Mesothelial cell of epicardium (in vitro differentiated cells): ENCODE measurements around the gene KCNJ2. TPM values are rescaled to one million over a fixed set of nuclear protein-coding genes. Genes with fewer than 3 reads are reported as not detected.

ENCODE experiments used
- DNase-seq, 2 experiments: peaks; one replicate each; pipeline ENCODE4 v3.0.0; 2021; ENCODE audit warnings: low spot score in 2 of 2; ENCODE audit not compliant: unreplicated experiment in 2 of 2
- H3K27ac Mint-ChIP-seq: 2 replicates; pipeline ENCODE4 v1.8.0; 2021; ENCODE audit warnings: mixed read lengths
- H3K27me3 Mint-ChIP-seq: 2 replicates; pipeline ENCODE4 v1.8.0; 2021; ENCODE audit warnings: low read depth, mixed read lengths
- H3K36me3 Mint-ChIP-seq: 2 replicates; pipeline ENCODE4 v1.8.0; 2021; ENCODE audit warnings: mixed read lengths
- H3K4me1 Mint-ChIP-seq: 2 replicates; pipeline ENCODE4 v1.8.0; 2021; ENCODE audit warnings: mixed read lengths
- H3K4me3 Mint-ChIP-seq: 2 replicates; pipeline ENCODE4 v1.8.0; 2021; ENCODE audit warnings: mild to moderate bottlenecking, moderate library complexity, mixed read lengths
- H3K9me3 Mint-ChIP-seq: 2 replicates; pipeline ENCODE4 v1.8.0; 2021; ENCODE audit warnings: mixed read lengths
- total RNA-seq: library from RNA; stranded (reverse); gene quantifications from 3 replicates; pipeline ENCODE4 v1.2.1, GENCODE V29; 2021
- TF ChIP-seq, protein P1 (sequence below): fragments of 200-600 bp; sonication (generic); IDR thresholded peaks from one replicate; pipeline ENCODE4 v1.5.0; 2021; ENCODE audit warnings: antibody characterized with exemption; ENCODE audit not compliant: unreplicated experiment

Gene KCNJ2
- total RNA-seq, 1 donor from 2014 or later = 28.4 TPM

DNA sequence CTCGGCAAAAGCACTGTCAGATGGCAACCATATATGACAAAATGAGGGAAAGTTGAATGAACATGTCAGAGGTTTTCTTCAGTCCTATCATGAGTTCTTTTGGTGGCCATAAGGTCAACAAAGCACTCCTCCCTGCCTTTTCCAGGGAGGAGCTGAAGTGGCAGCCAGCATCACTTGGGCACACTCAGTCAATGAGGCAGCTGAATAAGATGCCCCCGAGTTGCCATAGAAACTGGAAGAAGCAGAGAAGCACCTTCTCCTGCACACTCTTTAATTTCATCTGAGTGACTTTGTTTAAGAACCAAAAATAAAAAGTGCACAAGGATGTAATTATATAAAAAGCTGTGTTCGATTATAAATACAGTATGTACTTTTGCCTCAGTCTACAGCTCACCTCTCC lies 16.0 kb downstream of the KCNJ2 start:
- DNase-seq = no peak
- H3K9me3 Mint-ChIP-seq = peaks cover 11% of the 10 kb centered on the region
- peaks cover 11% of the 10 kb centered on the region for H3K36me3 Mint-ChIP-seq
- no peak overlapping the region for H3K27ac Mint-ChIP-seq
- TF ChIP-seq, protein P1, sequence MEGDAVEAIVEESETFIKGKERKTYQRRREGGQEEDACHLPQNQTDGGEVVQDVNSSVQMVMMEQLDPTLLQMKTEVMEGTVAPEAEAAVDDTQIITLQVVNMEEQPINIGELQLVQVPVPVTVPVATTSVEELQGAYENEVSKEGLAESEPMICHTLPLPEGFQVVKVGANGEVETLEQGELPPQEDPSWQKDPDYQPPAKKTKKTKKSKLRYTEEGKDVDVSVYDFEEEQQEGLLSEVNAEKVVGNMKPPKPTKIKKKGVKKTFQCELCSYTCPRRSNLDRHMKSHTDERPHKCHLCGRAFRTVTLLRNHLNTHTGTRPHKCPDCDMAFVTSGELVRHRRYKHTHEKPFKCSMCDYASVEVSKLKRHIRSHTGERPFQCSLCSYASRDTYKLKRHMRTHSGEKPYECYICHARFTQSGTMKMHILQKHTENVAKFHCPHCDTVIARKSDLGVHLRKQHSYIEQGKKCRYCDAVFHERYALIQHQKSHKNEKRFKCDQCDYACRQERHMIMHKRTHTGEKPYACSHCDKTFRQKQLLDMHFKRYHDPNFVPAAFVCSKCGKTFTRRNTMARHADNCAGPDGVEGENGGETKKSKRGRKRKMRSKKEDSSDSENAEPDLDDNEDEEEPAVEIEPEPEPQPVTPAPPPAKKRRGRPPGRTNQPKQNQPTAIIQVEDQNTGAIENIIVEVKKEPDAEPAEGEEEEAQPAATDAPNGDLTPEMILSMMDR = no peak
- no peak overlapping the region for H3K4me3 Mint-ChIP-seq
- peaks cover 27% of the 10 kb centered on the region for H3K4me1 Mint-ChIP-seq
- no peaks in the 10 kb centered on the region for H3K27me3 Mint-ChIP-seq

DNA sequence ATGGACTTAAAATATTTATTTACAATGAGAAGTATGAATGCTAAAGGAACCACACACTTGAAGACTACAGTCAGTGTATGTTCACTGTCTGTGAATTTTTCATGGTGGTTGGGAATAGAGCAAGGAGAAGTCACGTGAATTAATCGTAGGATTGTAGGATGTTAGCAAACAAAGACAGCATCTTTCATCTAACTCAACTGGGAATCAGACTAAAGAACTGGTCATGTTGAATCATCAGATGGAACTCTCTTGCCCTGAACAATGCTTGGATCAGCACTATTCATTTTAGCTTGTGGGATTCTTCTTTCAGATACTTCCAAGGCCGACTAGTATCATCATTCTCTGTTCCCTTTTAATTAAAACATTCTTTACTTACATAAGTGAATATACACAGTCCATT lies 18.1 kb downstream of the KCNJ2 start:
- Mint-ChIP-seq H3K27me3 (no peaks in the 10 kb centered on the region), H3K36me3 (peaks cover 11% of the 10 kb centered on the region), H3K9me3 (peaks cover 11% of the 10 kb centered on the region), H3K27ac (no peak overlapping the region), H3K4me3 (no peak overlapping the region), H3K4me1 (peaks cover 27% of the 10 kb centered on the region)
- TF ChIP-seq, protein P1 = no peak
- DNase-seq = no peak

DNA sequence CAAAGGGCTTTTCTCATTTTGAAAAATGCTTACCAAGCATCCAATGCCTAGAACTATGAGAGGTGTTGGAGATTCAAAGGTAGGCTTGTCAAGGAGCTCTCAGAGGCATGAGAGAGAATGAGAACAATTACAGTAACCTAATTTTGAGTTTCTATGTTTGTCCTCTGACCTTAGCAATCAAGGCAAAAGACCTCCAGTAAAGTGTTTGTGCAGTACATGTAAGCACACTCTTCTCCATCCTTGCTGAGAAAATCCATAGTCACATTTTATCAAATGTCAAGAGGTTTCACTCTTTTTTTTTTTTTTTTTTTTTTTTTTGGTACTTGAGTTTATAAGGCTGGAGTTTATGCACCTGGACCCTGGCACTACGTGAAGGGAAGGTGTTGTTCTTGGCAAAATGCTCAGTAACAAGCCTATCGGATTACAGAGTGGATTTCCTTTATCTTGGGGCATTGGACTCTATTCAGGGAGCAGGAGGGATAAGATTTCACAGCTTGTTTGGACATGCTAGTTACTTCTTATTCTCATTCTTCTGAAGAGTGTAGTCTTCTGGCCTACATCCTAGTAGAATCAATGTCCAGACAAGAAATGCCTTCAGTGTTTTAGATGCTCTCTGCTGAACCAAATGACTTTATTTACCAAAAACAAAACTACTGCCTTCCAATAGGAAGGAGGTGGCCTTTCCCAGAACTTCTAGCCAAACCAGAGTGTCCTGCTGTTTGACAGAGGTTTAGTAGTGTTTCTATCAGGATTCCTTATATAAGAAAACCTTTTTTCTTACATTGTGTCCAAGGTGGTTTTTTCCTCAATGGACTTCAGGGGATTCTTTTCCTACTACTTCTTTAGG lies 21.9 kb downstream of the KCNJ2 start:
- no peaks in the 10 kb centered on the region for H3K27me3 Mint-ChIP-seq
- no peak for DNase-seq
- H3K36me3 Mint-ChIP-seq = peaks cover 11% of the 10 kb centered on the region
- H3K27ac Mint-ChIP-seq = no peak overlapping the region
- TF ChIP-seq, protein P1 = no peak
- H3K9me3 Mint-ChIP-seq = peaks cover 11% of the 10 kb centered on the region
- peaks cover 15% of the 10 kb centered on the region for H3K4me1 Mint-ChIP-seq
- no peak overlapping the region for H3K4me3 Mint-ChIP-seq

DNA sequence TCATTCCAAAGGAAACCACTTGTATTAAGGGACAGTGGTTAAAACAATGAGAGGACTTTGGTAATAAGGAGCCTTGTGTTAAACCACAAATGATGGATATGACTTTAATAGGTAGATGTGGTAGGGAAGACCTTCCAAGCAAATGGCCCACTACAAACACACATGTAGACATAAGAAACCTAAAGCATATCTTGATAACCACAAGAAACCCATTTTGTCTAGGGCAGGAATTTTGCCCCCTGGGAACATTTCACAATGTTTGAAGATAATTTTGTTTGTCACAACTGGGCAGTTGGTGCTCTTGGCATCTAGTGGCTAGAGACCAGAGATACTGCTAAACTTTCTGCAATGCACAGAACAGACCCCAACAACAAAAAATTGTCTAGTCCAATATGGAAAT lies 25.8 kb downstream of the KCNJ2 start:
- peaks cover 18% of the 10 kb centered on the region for H3K9me3 Mint-ChIP-seq
- no peak overlapping the region for H3K27ac Mint-ChIP-seq
- no peak overlapping the region for H3K4me3 Mint-ChIP-seq
- H3K36me3 Mint-ChIP-seq = peaks cover 4% of the 10 kb centered on the region
- H3K4me1 Mint-ChIP-seq = peaks cover 14% of the 10 kb centered on the region
- TF ChIP-seq, protein P1 = no peak
- no peaks in the 10 kb centered on the region for H3K27me3 Mint-ChIP-seq
- no peak for DNase-seq

DNA sequence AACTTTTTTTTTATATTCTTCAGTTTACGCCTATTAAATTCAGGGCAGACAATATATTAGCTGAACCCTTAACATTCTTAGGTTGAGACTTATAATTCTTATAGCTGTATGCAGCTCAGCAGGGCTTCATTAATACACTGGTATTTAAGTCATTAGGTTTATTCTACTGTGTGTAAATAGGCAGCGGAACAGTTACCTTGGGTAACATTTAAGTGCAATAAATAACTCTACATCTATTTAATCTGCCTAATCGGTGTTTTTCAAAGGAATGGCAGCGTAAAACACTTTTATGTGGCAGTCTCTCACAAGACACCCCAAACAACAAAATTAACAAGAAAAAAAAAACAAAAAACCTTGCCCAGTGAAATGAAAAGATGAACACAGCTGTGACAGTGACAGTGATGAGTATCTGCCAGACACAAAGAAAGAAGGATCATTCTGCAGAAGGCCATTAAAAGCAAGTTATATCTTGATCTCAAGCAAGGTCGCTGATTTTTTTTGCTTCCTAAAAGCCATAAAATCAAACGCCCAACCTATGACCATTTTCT lies 32.6 kb downstream of the KCNJ2 start:
- no peak for DNase-seq
- no peak overlapping the region for H3K4me3 Mint-ChIP-seq
- H3K36me3 Mint-ChIP-seq = peaks cover 4% of the 10 kb centered on the region

More for the DNA sequence above, 32.6 kb downstream of the KCNJ2 start:
- TF ChIP-seq, protein P1 = no peak
- H3K27me3 Mint-ChIP-seq = no peaks in the 10 kb centered on the region
- no peak overlapping the region for H3K27ac Mint-ChIP-seq
- H3K4me1 Mint-ChIP-seq = peaks cover 11% of the 10 kb centered on the region
- H3K9me3 Mint-ChIP-seq = peaks cover 18% of the 10 kb centered on the region
